ENCODE results near the gene ZNRF3. TPM values are rescaled to one million over a fixed set of nuclear protein-coding genes. Genes with fewer than 3 reads are reported as not detected.

Gene ZNRF3
- total RNA-seq, 1 experiment from 2014 or later = 23.7 TPM

DNA sequence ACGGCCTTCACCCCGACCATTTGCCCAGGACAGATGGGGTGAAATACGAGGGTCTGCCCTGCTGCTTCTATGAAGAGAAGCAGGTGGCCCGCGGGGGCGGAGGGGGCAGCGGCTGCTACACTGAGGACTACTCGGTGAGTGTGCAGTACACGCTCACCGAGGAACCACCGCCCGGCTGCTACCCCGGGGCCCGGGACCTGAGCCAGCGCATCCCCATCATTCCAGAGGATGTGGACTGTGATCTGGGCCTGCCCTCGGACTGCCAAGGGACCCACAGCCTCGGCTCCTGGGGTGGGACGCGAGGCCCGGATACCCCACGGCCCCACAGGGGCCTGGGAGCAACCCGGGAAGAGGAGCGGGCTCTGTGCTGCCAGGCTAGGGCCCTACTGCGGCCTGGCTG is 167.1 kb downstream of the ZNRF3 start:
- CTCF ChIA-PET = no interaction called here
- no peaks in the 10 kb centered on the region for H3K27me3 Mint-ChIP-seq (ENCODE audit: unreplicated experiment)

DNA sequence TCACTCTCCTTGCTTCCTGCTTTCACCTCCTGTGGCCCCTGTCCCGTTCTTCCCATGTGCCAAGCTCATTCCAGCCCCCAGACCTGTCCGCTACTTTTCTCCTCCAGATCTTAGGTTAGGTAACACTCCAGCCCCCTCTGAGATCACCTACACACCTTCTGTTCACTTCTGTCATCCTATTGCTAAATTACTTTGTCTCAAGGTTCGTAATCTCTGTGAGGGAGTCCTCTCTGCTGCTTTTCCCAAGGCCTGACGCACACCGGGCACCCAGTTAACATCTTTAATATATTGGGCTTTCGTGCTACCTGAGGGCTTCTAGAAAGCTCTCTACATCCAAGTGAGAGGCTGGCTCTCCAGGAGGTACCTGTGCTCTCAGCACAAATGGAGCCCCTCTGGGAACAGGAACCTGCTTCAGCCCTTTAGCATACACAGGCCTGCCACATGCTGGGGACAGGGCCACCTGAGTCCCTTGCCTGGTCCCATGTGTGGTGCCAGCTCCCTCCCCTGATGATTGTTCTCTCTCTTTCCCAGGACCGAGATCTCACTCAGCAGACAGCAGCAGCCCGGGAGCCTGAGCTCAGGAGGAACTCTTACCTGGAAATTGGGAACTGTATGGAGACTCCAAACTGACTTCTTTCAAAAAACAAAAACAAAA is 169.8 kb downstream of the ZNRF3 start:
- no peak overlapping the region for H3K27ac Mint-ChIP-seq (ENCODE audit: unreplicated experiment)
- TF ChIP-seq, protein P1, sequence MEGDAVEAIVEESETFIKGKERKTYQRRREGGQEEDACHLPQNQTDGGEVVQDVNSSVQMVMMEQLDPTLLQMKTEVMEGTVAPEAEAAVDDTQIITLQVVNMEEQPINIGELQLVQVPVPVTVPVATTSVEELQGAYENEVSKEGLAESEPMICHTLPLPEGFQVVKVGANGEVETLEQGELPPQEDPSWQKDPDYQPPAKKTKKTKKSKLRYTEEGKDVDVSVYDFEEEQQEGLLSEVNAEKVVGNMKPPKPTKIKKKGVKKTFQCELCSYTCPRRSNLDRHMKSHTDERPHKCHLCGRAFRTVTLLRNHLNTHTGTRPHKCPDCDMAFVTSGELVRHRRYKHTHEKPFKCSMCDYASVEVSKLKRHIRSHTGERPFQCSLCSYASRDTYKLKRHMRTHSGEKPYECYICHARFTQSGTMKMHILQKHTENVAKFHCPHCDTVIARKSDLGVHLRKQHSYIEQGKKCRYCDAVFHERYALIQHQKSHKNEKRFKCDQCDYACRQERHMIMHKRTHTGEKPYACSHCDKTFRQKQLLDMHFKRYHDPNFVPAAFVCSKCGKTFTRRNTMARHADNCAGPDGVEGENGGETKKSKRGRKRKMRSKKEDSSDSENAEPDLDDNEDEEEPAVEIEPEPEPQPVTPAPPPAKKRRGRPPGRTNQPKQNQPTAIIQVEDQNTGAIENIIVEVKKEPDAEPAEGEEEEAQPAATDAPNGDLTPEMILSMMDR (IDR thresholded peaks at IDR 0.05; ENCODE audit: unreplicated experiment) = no peak
- H3K36me3 Mint-ChIP-seq (ENCODE audit: insufficient read depth, unreplicated experiment) = peaks cover 34% of the 10 kb centered on the region
- peaks cover 5% of the 10 kb centered on the region for H3K4me1 Mint-ChIP-seq (ENCODE audit: low read depth, unreplicated experiment)
- H3K9me3 Mint-ChIP-seq (ENCODE audit: low read depth, unreplicated experiment) = no peaks in the 10 kb centered on the region
- DNase-seq = no peak
- H3K27me3 Mint-ChIP-seq (ENCODE audit: unreplicated experiment) = no peaks in the 10 kb centered on the region
- intact Hi-C loops (cut with micrococcal nuclease; ENCODE audit: unreplicated experiment) = no loop called here
- CTCF ChIA-PET = no interaction called here
- no TSS peak for BruUV-seq (replicated peaks)
- H3K4me3 Mint-ChIP-seq (ENCODE audit: low read depth, unreplicated experiment) = no peak overlapping the region

More for the DNA sequence above, 167.1 kb downstream of the ZNRF3 start:
- Mint-ChIP-seq H3K4me1 (ENCODE audit: low read depth, unreplicated experiment) (peaks cover 5% of the 10 kb centered on the region), H3K36me3 (ENCODE audit: insufficient read depth, unreplicated experiment) (peaks cover 48% of the 10 kb centered on the region), H3K9me3 (ENCODE audit: low read depth, unreplicated experiment) (no peaks in the 10 kb centered on the region), H3K4me3 (ENCODE audit: low read depth, unreplicated experiment) (no peak overlapping the region), H3K27ac (ENCODE audit: unreplicated experiment) (no peak overlapping the region)
- BruUV-seq (replicated peaks) = no TSS peak
- DNase-seq = no peak
- intact Hi-C loops (cut with micrococcal nuclease; ENCODE audit: unreplicated experiment) = no loop called here
- TF ChIP-seq, protein P1 (IDR thresholded peaks at IDR 0.05; ENCODE audit: unreplicated experiment) = no peak

DNA sequence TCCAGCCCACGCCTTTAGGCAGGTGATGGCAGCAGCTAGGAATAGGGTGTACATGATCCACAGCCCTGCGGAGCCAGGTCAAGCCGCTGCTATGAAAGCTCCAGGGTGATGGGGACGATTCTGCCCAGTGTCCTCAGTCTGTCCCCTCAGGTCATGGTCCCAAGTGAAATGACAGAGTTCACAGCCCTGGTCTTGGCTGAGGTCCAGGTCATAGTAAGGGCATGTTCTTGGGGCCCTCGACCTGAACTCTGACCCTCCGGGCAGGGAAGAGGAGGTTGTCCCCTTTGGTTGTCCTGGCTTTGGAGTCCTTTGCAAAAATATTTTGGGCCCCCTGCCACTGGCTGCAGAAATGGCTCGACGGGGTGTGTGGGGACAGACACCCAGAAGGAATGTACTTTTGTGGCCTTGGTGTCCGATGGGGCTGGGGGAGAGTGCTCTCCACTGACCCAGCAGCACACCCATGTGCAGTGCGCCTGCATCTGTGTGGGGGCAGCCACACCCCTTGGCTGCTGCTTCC is 170.9 kb downstream of the ZNRF3 start:
- Mint-ChIP-seq H3K4me3 (ENCODE audit: low read depth, unreplicated experiment) (no peak overlapping the region), H3K27me3 (ENCODE audit: unreplicated experiment) (no peaks in the 10 kb centered on the region), H3K27ac (ENCODE audit: unreplicated experiment) (no peak overlapping the region), H3K4me1 (ENCODE audit: low read depth, unreplicated experiment) (peaks cover 5% of the 10 kb centered on the region), H3K9me3 (ENCODE audit: low read depth, unreplicated experiment) (no peaks in the 10 kb centered on the region), H3K36me3 (ENCODE audit: insufficient read depth, unreplicated experiment) (peaks cover 28% of the 10 kb centered on the region)
- no TSS peak for BruUV-seq (replicated peaks)
- DNase-seq = no peak
- TF ChIP-seq, protein P1 (IDR thresholded peaks at IDR 0.05; ENCODE audit: unreplicated experiment) = no peak
- intact Hi-C loops (cut with micrococcal nuclease; ENCODE audit: unreplicated experiment) = no loop called here
- CTCF ChIA-PET = interaction anchor here (0.6 kb wide), 1 partner anchor 63 kb away, joined by 5 read pairs; no protein-coding TSS in a partner anchor

DNA sequence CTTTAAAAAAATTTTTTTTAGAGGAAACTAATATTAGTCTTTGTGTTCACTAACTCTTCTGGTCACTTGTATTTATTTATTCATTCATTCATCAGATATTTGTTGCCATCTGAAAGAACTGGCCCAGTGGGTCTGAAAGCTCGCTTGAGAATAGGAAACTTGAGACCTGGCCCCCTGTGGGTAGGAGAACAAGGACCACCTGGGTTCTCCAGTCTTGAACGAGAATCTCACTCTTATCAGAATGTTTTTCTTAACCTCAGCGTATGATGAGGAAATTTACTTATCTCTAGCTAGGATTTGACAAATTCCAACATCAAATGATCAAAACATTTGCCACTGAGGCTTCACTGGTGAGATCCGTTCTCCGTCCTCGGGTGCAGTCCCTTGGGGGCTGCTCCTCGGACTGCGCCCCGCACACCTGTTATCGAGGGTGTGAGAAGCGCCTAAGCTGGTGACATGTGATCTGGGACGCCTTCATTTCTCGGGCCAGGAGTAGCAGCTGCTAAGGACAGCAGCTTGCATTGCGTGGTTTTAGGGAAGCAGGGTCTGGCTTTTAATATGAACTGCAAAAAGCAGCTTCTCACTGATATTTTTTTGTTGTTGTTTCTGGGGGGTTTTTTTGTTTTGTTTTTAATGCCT is 171.9 kb downstream of the ZNRF3 start:
- CTCF ChIA-PET = interaction anchor here (0.6 kb wide), 1 partner anchor 44 kb away, joined by 5 read pairs; no protein-coding TSS in a partner anchor
- no peak for DNase-seq
- peaks cover 27% of the 10 kb centered on the region for H3K36me3 Mint-ChIP-seq (ENCODE audit: insufficient read depth, unreplicated experiment)
- no peaks in the 10 kb centered on the region for H3K9me3 Mint-ChIP-seq (ENCODE audit: low read depth, unreplicated experiment)
- no peaks in the 10 kb centered on the region for H3K27me3 Mint-ChIP-seq (ENCODE audit: unreplicated experiment)
- H3K27ac Mint-ChIP-seq (ENCODE audit: unreplicated experiment) = no peak overlapping the region
- TF ChIP-seq, protein P1 (IDR thresholded peaks at IDR 0.05; ENCODE audit: unreplicated experiment) = no peak
- no TSS peak for BruUV-seq (replicated peaks)
- H3K4me3 Mint-ChIP-seq (ENCODE audit: low read depth, unreplicated experiment) = no peak overlapping the region
- intact Hi-C loops (cut with micrococcal nuclease; ENCODE audit: unreplicated experiment) = no loop called here
- H3K4me1 Mint-ChIP-seq (ENCODE audit: low read depth, unreplicated experiment) = peaks cover 5% of the 10 kb centered on the region

Data from Calu3 (cell line).